Myocyte (in vitro differentiated cells): ENCODE measurements around the gene CDH22. TPM values are rescaled to one million over a fixed set of nuclear protein-coding genes. Genes with fewer than 3 reads are reported as not detected.

ENCODE experiments used
- DNase-seq: peaks from one replicate; pipeline ENCODE4 v3.0.0-alpha.2; 2012; ENCODE audit warnings: low read depth
- polyA plus RNA-seq: library from polyadenylated mRNA; unstranded; fragments of >200 nt; gene quantifications from one replicate; pipeline ENCODE4 v1.2.1, GENCODE V29; 2012; ENCODE audit warnings: missing spikeins
- total RNA-seq: library from RNA; depleted of rRNA; stranded (reverse); fragments of >200 nt; gene quantifications from 2 replicates; pipeline ENCODE4 v1.2.3, GENCODE V29; 2014

CDH22 gene
- not detected in 2 replicates for total RNA-seq
- polyA plus RNA-seq, result not detected

GRCh38 chr20:46308258-46309157, at the start of gene CDH22:
TSS of gene CDH22 (minus strand) at chr20:46308498. CDS start at chr20:46251294, 57,204 bp downstream.
- peak; percentile 13 for DNase-seq

GRCh38 chr20:46357030-46357514, 48.8 kb upstream of the CDH22 start:
- peak; percentile 18 for DNase-seq

- no peak for DNase-seq
These were observed 48.1 kb upstream of the CDH22 start for GRCh38 chr20:46356195-46357029.

- DNase-seq, result no peak
These were observed 47.5 kb upstream of the CDH22 start for GRCh38 chr20:46355778-46356177.

GRCh38 chr20:46354920-46355654, 46.8 kb upstream of the CDH22 start:
- DNase-seq, result no peak

GRCh38 chr20:46354207-46354555, 45.9 kb upstream of the CDH22 start:
- no peak for DNase-seq

GRCh38 chr20:46353500-46354206, 45.4 kb upstream of the CDH22 start:
- DNase-seq, result no peak

- no peak for DNase-seq
These were observed 44.2 kb upstream of the CDH22 start for GRCh38 chr20:46352370-46352938.

GRCh38 chr20:46351357-46352058, 43.2 kb upstream of the CDH22 start:
- peak; percentile 22 for DNase-seq

- DNase-seq, result no peak
These were observed 42.6 kb upstream of the CDH22 start for GRCh38 chr20:46350986-46351267.

- peak; percentile 69 for DNase-seq
These were observed 42.1 kb upstream of the CDH22 start for GRCh38 chr20:46350201-46350985.

GRCh38 chr20:46349742-46350056, 41.4 kb upstream of the CDH22 start:
- no peak for DNase-seq

- DNase-seq, result peak; percentile 50
These were observed 40.9 kb upstream of the CDH22 start for GRCh38 chr20:46349035-46349741.

GRCh38 chr20:46347841-46348803, 39.8 kb upstream of the CDH22 start:
- DNase-seq, result no peak

GRCh38 chr20:46346770-46347169, 38.5 kb upstream of the CDH22 start:
- DNase-seq, result no peak

- no peak for DNase-seq
These were observed 36.3 kb upstream of the CDH22 start for GRCh38 chr20:46344488-46345162.

GRCh38 chr20:46343975-46344357, 35.7 kb upstream of the CDH22 start:
- no peak for DNase-seq
